CD4-positive, alpha-beta T cell (primary cell): ENCODE results near the gene TMEM198. TPM values are rescaled to one million over a fixed set of nuclear protein-coding genes. Genes with fewer than 3 reads are reported as not detected.

ENCODE experiments used
- ATAC-seq: fragments of 200-7000 bp; cut with Tn5 transposase; one replicate; pipeline ENCODE4 v1.10.0; 2022; ENCODE audit warnings: mild to moderate bottlenecking; ENCODE audit not compliant: poor library complexity
- CTCF ChIA-PET: fragments of 350-600 bp; sonication (Branson Sonifier 250); formaldehyde crosslinking; loops from one replicate; lab custom pipeline; 2021; ENCODE audit warnings: antibody characterized with exemption, inconsistent platforms; lab: Charles Lee
- POLR2A ChIA-PET: fragments of 350-600 bp; sonication (Branson Sonifier 250); formaldehyde crosslinking; loops from one replicate; lab custom pipeline; 2021; ENCODE audit warnings: antibody characterized with exemption, inconsistent platforms; lab: Charles Lee
- DNase-seq, 14 experiments: peaks; one replicate each; pipeline ENCODE4 v3.0.0-alpha.2; 2013 to 2020; ENCODE audit warnings: mixed read lengths in 2 of 14
- H3K27ac ChIP-seq, 2 donors: one replicate each; pipeline versions ENCODE4 v1.5.1 to v1.7.0; 2013; ENCODE audit warnings: low read length in 2 of 2, low read depth in 1 of 2, mild to moderate bottlenecking in 1 of 2
- H3K27me3 ChIP-seq, 2 experiments: 1 replicate in 1 of 2; 2 replicates in 1 of 2; pipeline versions ENCODE4 v1.6.1 to v1.7.0; 2013; ENCODE audit warnings: low read length in 2 of 2, control low read depth in 1 of 2, mild to moderate bottlenecking in 1 of 2, moderate library complexity in 1 of 2; ENCODE audit not compliant: insufficient read depth in 2 of 2, control insufficient read depth in 1 of 2
- H3K36me3 ChIP-seq: one replicate; pipeline ENCODE4 v1.6.1; 2013; ENCODE audit warnings: low read length, control low read depth; ENCODE audit not compliant: insufficient read depth
- H3K4me1 ChIP-seq: one replicate; pipeline ENCODE4 v1.6.1; 2013; ENCODE audit warnings: low read length, control low read depth; ENCODE audit not compliant: insufficient read depth
- H3K4me3 ChIP-seq: one replicate; pipeline ENCODE4 v1.5.1; 2013; ENCODE audit warnings: mild to moderate bottlenecking, low read length, moderate library complexity
- H3K9me3 ChIP-seq, 2 experiments: 1 replicate in 1 of 2; 2 replicates in 1 of 2; pipeline versions ENCODE4 v1.6.1 to v1.7.0; 2013; ENCODE audit warnings: low read length in 2 of 2, mild to moderate bottlenecking in 2 of 2, control low read depth in 1 of 2, moderate library complexity in 1 of 2; ENCODE audit not compliant: control insufficient read depth in 1 of 2, insufficient read depth in 1 of 2
- H3K27ac Mint-ChIP-seq: one replicate; pipeline ENCODE4 v1.8.0; 2020; ENCODE audit warnings: mixed read lengths
- H3K27me3 Mint-ChIP-seq: one replicate; pipeline ENCODE4 v1.8.0; 2021; ENCODE audit warnings: mixed read lengths
- H3K36me3 Mint-ChIP-seq: one replicate; pipeline ENCODE4 v1.8.0; 2021; ENCODE audit warnings: low read depth, mixed read lengths
- H3K4me1 Mint-ChIP-seq: one replicate; pipeline ENCODE4 v1.8.0; 2021; ENCODE audit warnings: low read depth, mixed read lengths
- H3K4me3 Mint-ChIP-seq: one replicate; pipeline ENCODE4 v1.8.0; 2020; ENCODE audit warnings: mild to moderate bottlenecking, mixed read lengths
- H3K9me3 Mint-ChIP-seq: one replicate; pipeline ENCODE4 v1.8.0; 2020; ENCODE audit warnings: mixed read lengths
- CTCF ChIP-seq: fragments of 200-600 bp; IDR thresholded peaks from one replicate; pipeline ENCODE4 v1.8.0; 2022; ENCODE audit warnings: antibody characterized with exemption, mild to moderate bottlenecking
- intact Hi-C, 2 experiments: fragments of 100-400 bp; cut with DNase I in 1 of 2; cut with micrococcal nuclease in 1 of 2; formaldehyde crosslinking; loops; one replicate each; pipeline versions ENCODE4 v1.15.1 to v1.9.0; 2023 to 2025; cut with DNase I, micrococcal nuclease
- total RNA-seq, 174 experiments: library from RNA in 2 of 174; stranded (reverse) in 2 of 174; gene quantifications; one replicate each; pipeline ENCODE4 v1.2.3 and lab custom pipeline; 2021 to 2026

TMEM198 gene
- total RNA-seq, 2 experiments from 2014 or later: 0.47 to 0.91 TPM

GRCh38 chr2:219499555-219499954 is 44.3 kb upstream of the TMEM198 start:
- peaks cover 37% of the 10 kb centered on the region for H3K4me1 Mint-ChIP-seq
- DNase-seq (no peak), ATAC-seq (no peak)
- Histone ChIP-seq H3K9me3 (peaks cover 0 to 6% of the 10 kb centered on the region in 2 experiments), H3K27me3 (peaks cover 32% of the 10 kb centered on the region in 2 experiments), H3K4me3 (peak overlapping the region; percentile 91), H3K36me3 (peaks cover 15% of the 10 kb centered on the region), H3K4me1 (peaks cover 44% of the 10 kb centered on the region), H3K27ac (no peak overlapping the region)
- no peak for TF ChIP-seq CTCF
- peaks cover 30% of the 10 kb centered on the region for H3K36me3 Mint-ChIP-seq
- intact Hi-C loops: no loop called here
- ChIA-PET CTCF (interaction anchor here (2.0 to 2.2 kb wide), 2 partner anchors 11 to 30 kb away, joined by 7 to 15 read pairs; no protein-coding TSS in a partner anchor), POLR2A (interaction anchor here (1.7 to 2.2 kb wide), 2 partner anchors 44 to 111 kb away, joined by 9 to 15 read pairs; partner anchors contain the start of genes CHPF, DNPEP and TMEM198)
- H3K4me3 Mint-ChIP-seq: peak overlapping the region; percentile 93
- H3K27ac Mint-ChIP-seq: peak overlapping the region; percentile 63
- H3K27me3 Mint-ChIP-seq: peaks cover 39% of the 10 kb centered on the region
- H3K9me3 Mint-ChIP-seq: no peaks in the 10 kb centered on the region

DNA sequence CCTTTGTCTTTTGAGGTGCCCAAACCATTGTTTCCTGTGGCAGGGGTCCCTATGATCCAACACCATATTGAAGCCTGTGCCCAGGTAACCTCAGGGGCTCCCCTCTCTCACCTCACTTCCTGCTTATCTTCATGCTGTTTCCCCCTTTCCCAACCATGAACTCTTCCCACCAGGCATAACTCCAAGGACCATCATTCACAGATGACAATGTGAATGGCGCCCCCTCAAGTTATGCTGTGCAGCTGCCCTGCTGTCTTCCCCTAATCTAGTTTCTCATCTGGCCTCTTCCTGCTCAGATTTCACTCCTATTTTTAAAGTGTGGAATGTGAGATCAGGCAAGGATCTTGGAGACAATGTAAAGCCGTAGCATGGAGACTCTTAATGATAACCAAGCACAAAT is 43.7 kb upstream of the TMEM198 start:
- peaks cover 19% of the 10 kb centered on the region for H3K36me3 ChIP-seq
- H3K27ac ChIP-seq: no peak overlapping the region
- no peaks in the 10 kb centered on the region for H3K9me3 Mint-ChIP-seq
- CTCF ChIA-PET: interaction anchor here (1.1 to 1.7 kb wide), 2 partner anchors 10 to 111 kb away, joined by 4 to 5 read pairs; no protein-coding TSS in a partner anchor
- H3K4me3 Mint-ChIP-seq: peak overlapping the region; percentile 93
- peaks cover 44% of the 10 kb centered on the region for H3K4me1 ChIP-seq
- intact Hi-C loops: loop anchor here in 1 of 2 experiments (2.0 to 5.0 kb wide), 3 partner anchors 58 to 107 kb away; no protein-coding TSS in a partner anchor
- ATAC-seq (no peak), DNase-seq (no peak)
- H3K27ac Mint-ChIP-seq: no peak overlapping the region
- no peak overlapping the region for H3K4me3 ChIP-seq
- peaks cover 33% of the 10 kb centered on the region for H3K27me3 Mint-ChIP-seq
- peaks cover 37% of the 10 kb centered on the region for H3K4me1 Mint-ChIP-seq
- H3K36me3 Mint-ChIP-seq: peaks cover 34% of the 10 kb centered on the region
- H3K9me3 ChIP-seq: peaks cover 0 to 6% of the 10 kb centered on the region in 2 experiments
- H3K27me3 ChIP-seq: peaks cover 26% of the 10 kb centered on the region in 2 experiments
- POLR2A ChIA-PET: interaction anchor here (2.2 kb wide), 1 partner anchor 43 kb away, joined by 9 read pairs; the partner anchor contains the start of genes CHPF and TMEM198
- no peak for TF ChIP-seq CTCF

- DNase-seq: no peak
- H3K27me3 Mint-ChIP-seq: peaks cover 16% of the 10 kb centered on the region
- H3K4me3 ChIP-seq: no peak overlapping the region
- no peak overlapping the region for H3K4me3 Mint-ChIP-seq
- H3K9me3 Mint-ChIP-seq: no peaks in the 10 kb centered on the region
- CTCF ChIA-PET: interaction anchor here (1.7 kb wide), 1 partner anchor 113 kb away, joined by 5 read pairs; no protein-coding TSS in a partner anchor
- no peak for ATAC-seq
- peaks cover 32% of the 10 kb centered on the region for H3K4me1 Mint-ChIP-seq
- no peak overlapping the region for H3K27ac ChIP-seq
- H3K27ac Mint-ChIP-seq: no peak overlapping the region
- peaks cover 33% of the 10 kb centered on the region for H3K36me3 ChIP-seq
- no peaks in the 10 kb centered on the region for H3K9me3 ChIP-seq
- H3K27me3 ChIP-seq: peaks cover 9 to 10% of the 10 kb centered on the region in 2 experiments
- H3K36me3 Mint-ChIP-seq: peaks cover 52% of the 10 kb centered on the region
- POLR2A ChIA-PET: no interaction called here
- H3K4me1 ChIP-seq: peaks cover 31% of the 10 kb centered on the region
- intact Hi-C loops: loop anchor here in 1 of 2 experiments (2.0 to 5.0 kb wide), 3 partner anchors 60 to 109 kb away; no protein-coding TSS in a partner anchor
- no peak for TF ChIP-seq CTCF
Observed at GRCh38 chr2:219501849-219502248, 42.0 kb upstream of the TMEM198 start.
